Activated CD4-positive, alpha-beta T cell treated with anti-CD3 and anti-CD28 coated beads, Interleukin-2, amount 50 U/mL, for 16 hours (primary cell): ENCODE measurements around the gene COX8A.

Source experiments
- DNase-seq: peaks from one replicate; pipeline ENCODE4 v3.0.0-alpha.2; 2020

Gene COX8A

GRCh38 chr11:64003807-64004589, 29.6 kb downstream of the COX8A start:
- DNase-seq: no peak

GRCh38 chr11:64004590-64004984, 30.2 kb downstream of the COX8A start:
- DNase-seq: no peak

- no peak for DNase-seq
These were observed 31.3 kb downstream of the COX8A start for GRCh38 chr11:64005691-64006090.

GRCh38 chr11:64006398-64006797, 32.0 kb downstream of the COX8A start:
- no peak for DNase-seq

DNA sequence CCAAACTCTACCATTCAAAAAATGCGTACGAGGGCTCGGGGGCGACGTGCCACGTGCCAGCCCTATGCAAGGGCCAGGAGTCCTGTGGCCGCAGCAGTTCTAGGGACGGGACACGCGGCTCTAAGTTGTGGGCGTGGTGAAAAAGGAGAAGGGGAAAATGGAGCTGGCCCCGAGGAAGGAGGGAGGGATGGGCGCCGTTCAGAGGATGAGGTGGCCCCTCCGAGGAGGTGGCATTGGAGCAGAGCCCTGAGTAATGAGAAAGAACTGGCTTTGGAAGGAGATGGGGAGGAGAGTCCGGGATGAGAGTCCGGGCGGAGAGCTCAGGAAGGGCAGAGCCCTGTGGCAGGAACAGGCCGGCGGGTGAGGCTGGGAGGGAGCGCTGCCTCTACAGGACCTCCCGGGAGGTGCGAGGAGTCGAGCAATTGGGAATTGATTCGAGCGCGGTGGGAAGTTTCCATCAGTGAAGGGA, 32.8 kb downstream of the COX8A start:
- no peak for DNase-seq

GRCh38 chr11:64007629-64008282, 33.3 kb downstream of the COX8A start:
- no peak for DNase-seq

GRCh38 chr11:64008283-64008913, 34.0 kb downstream of the COX8A start:
- DNase-seq: no peak

DNA sequence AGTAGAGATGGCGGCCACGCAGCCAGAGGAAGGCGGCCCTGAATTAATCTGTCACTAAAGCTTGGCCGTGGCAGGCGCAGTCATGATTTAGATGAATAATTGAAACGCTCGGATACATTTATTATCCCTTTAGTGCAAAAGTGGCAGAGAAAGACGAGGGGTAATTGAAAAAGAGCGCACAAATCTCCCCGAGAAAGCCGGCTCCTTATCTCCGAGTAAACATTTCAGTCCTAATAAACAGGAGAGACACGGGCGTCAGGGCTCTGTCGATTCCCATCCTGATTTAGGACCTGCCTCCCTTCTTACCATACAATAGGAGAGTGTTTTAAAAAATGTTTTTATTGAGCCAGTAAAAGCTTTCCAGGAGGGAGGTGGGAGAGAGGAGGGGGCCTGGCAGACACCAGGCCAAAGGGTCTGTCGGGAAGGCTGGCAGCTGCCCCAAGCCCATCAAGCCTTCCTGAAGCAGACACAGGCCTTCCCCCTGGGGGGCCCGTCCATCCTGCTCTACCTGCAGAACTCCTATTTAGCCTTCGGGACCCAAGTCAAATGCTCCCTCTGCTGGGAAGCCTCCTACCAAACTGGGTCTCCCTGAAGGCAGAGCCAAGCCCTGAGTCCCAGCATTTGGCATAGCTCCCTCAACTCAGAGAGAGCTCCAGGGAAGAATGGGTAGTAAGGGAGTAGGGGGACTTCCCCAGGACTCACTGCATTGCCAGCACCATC, 34.7 kb downstream of the COX8A start:
- DNase-seq: no peak

DNA sequence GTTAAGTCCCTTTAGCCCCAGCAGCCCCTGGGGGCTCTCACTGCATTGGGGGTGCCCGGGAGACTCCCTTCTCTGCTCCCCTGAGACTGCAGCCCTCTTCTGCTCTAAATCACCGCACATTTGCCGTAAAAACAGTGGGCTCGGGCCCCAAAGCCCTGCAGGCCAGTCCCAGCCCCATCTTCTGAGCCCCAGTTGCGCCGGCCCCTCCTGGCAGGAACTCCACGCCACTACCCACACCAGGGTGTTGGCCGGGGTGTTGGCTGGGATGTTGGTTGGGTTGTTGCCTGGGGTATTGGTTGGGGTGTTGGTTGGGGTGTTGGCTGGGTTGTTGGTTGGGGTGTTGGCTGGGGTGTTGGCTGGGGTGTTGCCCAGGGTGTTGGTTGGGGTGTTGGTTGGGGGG, 35.3 kb downstream of the COX8A start:
- DNase-seq: no peak

GRCh38 chr11:64010783-64011182, 36.4 kb downstream of the COX8A start:
- DNase-seq: no peak

- no peak for DNase-seq
These were observed 37.0 kb downstream of the COX8A start for GRCh38 chr11:64011371-64011770.

DNA sequence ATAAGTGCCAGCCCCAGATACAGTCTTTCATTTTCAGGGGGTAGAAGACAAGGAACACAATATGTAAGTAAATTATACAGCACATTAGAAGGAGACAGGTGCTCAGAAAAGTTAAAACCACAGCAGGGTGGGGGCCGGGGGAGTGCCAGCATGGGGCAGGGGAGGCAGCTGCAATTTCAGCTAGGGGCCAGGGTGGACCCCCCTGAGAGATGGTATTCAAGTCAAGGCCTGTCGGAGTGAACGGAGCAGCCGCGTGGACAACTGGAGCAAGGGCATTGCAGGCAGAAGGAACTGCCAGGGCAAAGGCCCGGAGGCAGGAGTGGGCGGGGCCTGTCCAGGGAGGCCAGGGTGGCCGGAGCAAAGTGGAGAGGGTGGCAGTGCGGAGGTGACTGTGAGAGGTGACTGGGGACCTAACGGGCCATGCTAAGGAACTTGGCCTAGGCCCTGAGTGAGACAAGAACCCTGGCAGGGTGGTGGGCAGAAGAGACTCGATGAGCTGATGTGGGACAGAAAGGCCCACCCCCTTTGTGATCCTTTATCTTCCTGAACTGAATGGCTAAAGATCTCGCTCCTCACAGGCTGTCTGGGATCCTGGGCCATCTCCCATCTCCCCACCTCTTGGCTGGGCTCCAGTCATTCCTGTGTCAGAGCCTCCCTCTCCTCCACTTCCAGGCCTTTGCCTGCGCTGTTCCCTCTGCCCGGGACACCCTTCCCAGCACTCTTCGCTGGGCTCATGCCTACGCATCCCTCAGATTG, 38.9 kb downstream of the COX8A start:
- no peak for DNase-seq

- no peak for DNase-seq
These were observed 39.9 kb downstream of the COX8A start for GRCh38 chr11:64014356-64014755.

GRCh38 chr11:64015510-64015909, 41.1 kb downstream of the COX8A start:
- no peak for DNase-seq

GRCh38 chr11:64015935-64016845, 41.8 kb downstream of the COX8A start:
- no peak for DNase-seq

DNA sequence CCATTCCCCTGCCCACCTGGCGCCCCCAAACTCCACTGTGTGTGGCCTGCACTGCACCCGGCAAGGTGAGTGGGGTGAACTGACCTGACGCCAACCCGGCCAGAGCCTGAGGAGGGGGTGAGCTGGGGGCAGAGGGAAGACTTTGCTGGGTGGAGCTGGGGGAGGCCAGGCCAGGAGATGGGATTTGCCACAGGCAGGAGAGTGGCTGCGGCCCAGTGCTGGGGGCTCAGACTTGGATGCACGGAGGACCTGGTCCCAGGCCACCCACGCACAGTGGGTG, 43.5 kb downstream of the COX8A start:
- DNase-seq: no peak

- DNase-seq: no peak
These were observed 43.9 kb downstream of the COX8A start for GRCh38 chr11:64018310-64018709.

- no peak for DNase-seq
These were observed 45.0 kb downstream of the COX8A start for GRCh38 chr11:64019106-64020037.

- no peak for DNase-seq
These were observed 46.7 kb downstream of the COX8A start for GRCh38 chr11:64020976-64021756.

DNA sequence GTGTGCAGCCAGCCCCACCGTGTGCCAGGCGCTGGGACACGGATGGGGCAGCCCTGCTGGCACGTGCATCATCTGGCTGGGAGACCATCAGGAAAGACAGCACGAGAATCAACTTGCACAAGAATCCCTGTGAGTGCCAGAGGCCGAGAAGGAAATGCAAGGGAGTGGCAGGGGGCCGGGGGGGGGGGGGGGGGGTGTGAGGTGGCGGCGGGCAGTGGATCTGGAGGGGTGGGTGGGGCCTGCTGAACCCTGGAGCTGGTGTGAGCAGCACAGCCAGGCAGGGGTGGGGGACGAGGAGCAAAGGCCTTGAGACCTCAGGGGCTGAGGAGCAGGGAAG, 47.3 kb downstream of the COX8A start:
- no peak for DNase-seq
